Sigmoid colon (tissue), 4 donors: ENCODE results near the gene ITGA5.
A peak's percentile ranks its signal among the peaks of the same experiment; 100 is the strongest.

Experiments used
- CTCF ChIP-seq, 4 experiments: fragments of 450-650 bp in 3 of 4; fragments of 200-600 bp in 1 of 4; IDR thresholded peaks; one replicate each; pipeline ENCODE4 v1.5.1; 2016 to 2019; ENCODE audit warnings: antibody characterized with exemption in 4 of 4, mild to moderate bottlenecking in 3 of 4, moderate library complexity in 2 of 4
- EP300 ChIP-seq, 4 donors: sonication (generic); formaldehyde crosslinking; IDR thresholded peaks; one replicate each; pipeline ENCODE4 v1.6.1; 2017; ENCODE audit warnings: antibody characterized with exemption in 4 of 4
- POLR2A ChIP-seq, 2 donors: fragments of 450-650 bp; IDR thresholded peaks; one replicate each; pipeline ENCODE4 v1.6.1; 2016; ENCODE audit warnings: antibody characterized with exemption in 2 of 2, mild to moderate bottlenecking in 2 of 2, moderate library complexity in 2 of 2
- POLR2AphosphoS5 ChIP-seq, 4 donors: sonication (generic); formaldehyde crosslinking; IDR thresholded peaks; one replicate each; pipeline ENCODE4 v1.6.1; 2017; ENCODE audit warnings: antibody characterized with exemption in 4 of 4

- TF ChIP-seq CTCF (IDR thresholded peaks at IDR 0.05) (no peak), EP300 (IDR thresholded peaks at IDR 0.05) (no peak), POLR2A (IDR thresholded peaks at IDR 0.05) (no peak), POLR2AphosphoS5 (IDR thresholded peaks at IDR 0.05) (peak in 2 of 4 donors; percentile 9 to 22)
These were observed 6.3 kb downstream of the ITGA5 start for GRCh38 chr12:54412786-54413185.
